Endothelial cell of umbilical vein (primary cell): ENCODE results near the gene GORASP1. TPM values are rescaled to one million over a fixed set of nuclear protein-coding genes. Genes with fewer than 3 reads are reported as not detected.

Experiments used
- BruUV-seq: library from RNA; stranded (reverse); fragments of 400-500 nt; replicated peaks from 2 replicates; lab custom pipeline; 2021; lab: Mats Ljungman, UMichigan
- CTCF ChIA-PET: fragments of 300-600, 350-600 bp; sonication (Branson Sonifier 250); formaldehyde crosslinking; loops from one replicate; lab custom pipeline; 2021; ENCODE audit warnings: antibody characterized with exemption, inconsistent platforms; lab: Charles Lee
- POLR2A ChIA-PET: fragments of 300-600, 350-600 bp; sonication (Branson Sonifier 250); formaldehyde crosslinking; loops from one replicate; lab custom pipeline; 2021; ENCODE audit warnings: antibody characterized with exemption, inconsistent platforms; lab: Charles Lee
- DNase-seq: peaks from one replicate; pipeline ENCODE4 v3.0.0-alpha.2; 2011; ENCODE audit warnings: low read depth, low spot score
- FAIRE-seq: peaks from 2 replicates; lab custom pipeline; 2011; peaks lifted over from hg19 to GRCh38; lab: Jason Lieb, UNC
- H2AFZ ChIP-seq: 2 replicates; pipeline ENCODE4 v1.6.0; 2012; ENCODE audit warnings: low read depth, low read length, control low read depth, inconsistent platforms
- H3K27ac ChIP-seq: 2 replicates; pipeline ENCODE4 v1.5.1; 2011; ENCODE audit warnings: low read depth, mild to moderate bottlenecking, control low read depth, low read length, moderate library complexity; ENCODE audit not compliant: insufficient read depth
- H3K27me3 ChIP-seq, 2 experiments: 2 replicates each; pipeline versions ENCODE4 v1.6.0 to v1.6.1; 2011; ENCODE audit warnings: low read length in 2 of 2, mixed read lengths in 1 of 2; ENCODE audit not compliant: control insufficient read depth in 2 of 2, insufficient read depth in 2 of 2
- H3K36me3 ChIP-seq, 2 experiments: 2 replicates in 1 of 2; 3 replicates in 1 of 2; pipeline ENCODE4 v1.5.1; 2011; ENCODE audit warnings: low read length in 2 of 2, mild to moderate bottlenecking in 1 of 2, moderate library complexity in 1 of 2; ENCODE audit not compliant: control insufficient read depth in 2 of 2, insufficient read depth in 2 of 2; ENCODE audit errors: extremely low read depth in 1 of 2
- H3K4me1 ChIP-seq: 3 replicates; pipeline ENCODE4 v1.5.1; 2011; ENCODE audit warnings: mild to moderate bottlenecking, low read length; ENCODE audit not compliant: control insufficient read depth, insufficient read depth; ENCODE audit errors: extremely low read depth
- H3K4me2 ChIP-seq: 2 replicates; pipeline ENCODE4 v1.6.1; 2011; ENCODE audit warnings: low read length, control low read depth, mixed read lengths; ENCODE audit not compliant: insufficient read depth
- H3K4me3 ChIP-seq, 3 experiments: fragments of 200-600 bp in 1 of 3; sonication (generic), shearing (Covaris generic) in 1 of 3; replicated peaks in 1 of 3; 2 replicates each; pipeline ENCODE4 v1.5.1; 2011 to 2016; ENCODE audit warnings: control low read depth in 3 of 3, low read length in 3 of 3, mild to moderate bottlenecking in 2 of 3, inconsistent platforms in 1 of 3, low read depth in 1 of 3, moderate library complexity in 1 of 3; ENCODE audit not compliant: insufficient read depth in 1 of 3
- H3K79me2 ChIP-seq: 2 replicates; pipeline ENCODE4 v1.6.0; 2012; ENCODE audit warnings: low read length, inconsistent platforms; ENCODE audit not compliant: control insufficient read depth, insufficient read depth
- H3K9ac ChIP-seq: replicated peaks from 2 replicates; pipeline ENCODE3; 2011; ENCODE audit warnings: low read length, control low read depth; ENCODE audit not compliant: insufficient read depth; ENCODE audit errors: extremely low read depth
- H3K9me1 ChIP-seq: replicated peaks from 3 replicates; pipeline ENCODE4 v1.6.0; 2011; ENCODE audit warnings: mild to moderate bottlenecking, low read length; ENCODE audit not compliant: control insufficient read depth, insufficient read depth; ENCODE audit errors: extremely low read depth
- H3K9me3 ChIP-seq: replicated peaks from 2 replicates; pipeline ENCODE4 v1.5.1; 2012; ENCODE audit warnings: low read length, inconsistent platforms; ENCODE audit not compliant: control insufficient read depth, insufficient read depth
- H4K20me1 ChIP-seq: replicated peaks from 2 replicates; pipeline ENCODE3; 2011; ENCODE audit warnings: mild to moderate bottlenecking, low read length; ENCODE audit not compliant: control insufficient read depth, insufficient read depth; ENCODE audit errors: extremely low read depth
- FOS ChIP-seq: IDR thresholded peaks from 2 replicates; pipeline ENCODE4 v1.6.1; 2011; ENCODE audit warnings: mild to moderate bottlenecking, low read length, moderate library complexity, borderline replicate concordance; ENCODE audit not compliant: insufficient read depth
- GATA2 ChIP-seq: IDR thresholded peaks from 2 replicates; pipeline ENCODE4 v1.7.0; 2011; ENCODE audit warnings: low read depth, mild to moderate bottlenecking, moderate library complexity, mixed read lengths, low read length; ENCODE audit not compliant: insufficient read length, insufficient read depth
- MYC ChIP-seq: IDR thresholded peaks from one replicate; pipeline ENCODE4 v1.6.1; 2011; ENCODE audit warnings: mild to moderate bottlenecking, low read depth, low read length
- dilution Hi-C: fragments of 300-500 bp; cut with MboI; formaldehyde crosslinking; loops from one replicate; pipeline ENCODE4 v1.15.0; 2019; ENCODE audit warnings: low sequenced_read_pairs; ENCODE audit not compliant: extremely low pct_ligation_motif_present
- intact Hi-C: fragments of 100-400 bp; cut with micrococcal nuclease; formaldehyde crosslinking; loops from one replicate; pipeline ENCODE4 v1.10.0; 2022
- polyA plus RNA-seq, 4 experiments: library from polyadenylated mRNA; depleted of rRNA in 3 of 4; stranded (reverse) in 3 of 4; unstranded in 1 of 4; fragments of >200 nt; gene quantifications; 2 replicates each; pipeline versions ENCODE4 v1.2.1 to v1.2.3, GENCODE V29; 2011 to 2012; ENCODE audit warnings: missing spikeins in 1 of 4
- total RNA-seq: library from RNA; stranded (reverse); gene quantifications from 2 replicates; pipeline ENCODE4 v1.2.3, GENCODE V29; 2021
- TF ChIP-seq, protein P1 (sequence below), 2 donors: IDR thresholded peaks; 1 replicate in 1 of 2; 2 replicates in 1 of 2; pipeline ENCODE4 v1.5.1; 2011; ENCODE audit warnings: low read length in 2 of 2, mild to moderate bottlenecking in 2 of 2, moderate library complexity in 2 of 2, control low read depth in 1 of 2, inconsistent platforms in 1 of 2, low read depth in 1 of 2; ENCODE audit not compliant: insufficient read depth in 1 of 2; ENCODE audit errors: extremely low read depth in 1 of 2

The GORASP1 gene
- total and polyA plus RNA-seq, 2 donors (not counting 3 experiments of a cell fraction or from before 2014, with no cell fraction given), result 62.5 to 68.0 TPM

DNA sequence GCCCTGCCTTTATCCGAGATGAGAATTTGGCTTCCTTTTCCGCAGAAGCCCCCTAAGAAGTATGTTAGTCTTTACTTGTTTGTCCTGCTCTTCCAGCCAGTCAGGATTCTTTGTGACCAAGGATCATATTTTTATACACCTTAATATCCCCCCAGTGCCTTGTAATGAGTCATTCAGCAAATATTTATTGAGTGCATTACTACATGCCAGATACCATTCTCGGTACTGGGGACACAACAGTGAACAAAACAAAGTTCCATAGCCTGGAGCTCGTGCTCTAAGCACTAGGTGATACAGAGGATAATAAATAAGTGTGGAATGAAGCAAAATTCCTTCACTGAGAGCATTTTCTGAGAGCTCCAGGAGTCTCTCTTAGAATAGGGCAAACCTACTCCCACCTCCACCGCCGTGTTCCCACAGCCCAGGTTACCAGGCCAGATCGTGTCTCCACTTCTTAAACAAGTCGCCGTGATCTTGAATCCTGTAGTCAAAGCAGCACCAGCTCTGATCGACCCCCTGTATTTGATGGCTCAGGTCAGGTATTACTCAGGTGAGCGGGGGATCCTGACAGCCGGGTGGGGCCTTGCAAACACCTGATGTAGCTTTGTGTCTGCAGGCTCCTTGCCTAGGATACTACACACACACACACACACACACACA lies 18.5 kb upstream of the GORASP1 start:
- peaks cover 10% of the 10 kb centered on the region for H3K4me1 ChIP-seq
- H3K79me2 ChIP-seq, result no peaks in the 10 kb centered on the region
- dilution Hi-C loops (no loop called here), intact Hi-C loops (loop anchor here (1.0 to 5.0 kb wide), 6 partner anchors 19 to 256 kb away; partner anchors contain the start of genes GORASP1, SLC25A38 and TTC21A)
- no peaks in the 10 kb centered on the region for H3K27me3 ChIP-seq
- H4K20me1 ChIP-seq, result no peaks in the 10 kb centered on the region
- H3K36me3 ChIP-seq, result no peaks in the 10 kb centered on the region
- H3K9me3 ChIP-seq, result no peaks in the 10 kb centered on the region
- no peak overlapping the region for H3K9ac ChIP-seq
- no peak overlapping the region for H3K4me3 ChIP-seq
- ChIA-PET POLR2A (no interaction called here), CTCF (interaction anchor here (0.6 to 11.3 kb wide), 34 partner anchors 8 to 281 kb away, joined by 3 to 449 read pairs (median 4); partner anchors contain the start of genes CX3CR1, GORASP1, TTC21A and XIRP1)
- FAIRE-seq, result peak; percentile 18
- TF ChIP-seq FOS, result peak; percentile 54
- no peak for TF ChIP-seq MYC
- BruUV-seq, result no TSS peak
- no peak overlapping the region for H3K4me2 ChIP-seq
- no peaks in the 10 kb centered on the region for H3K9me1 ChIP-seq
- no peak overlapping the region for H3K27ac ChIP-seq
- DNase-seq, result peak; percentile 24
- no peak overlapping the region for H2AFZ ChIP-seq

DNA sequence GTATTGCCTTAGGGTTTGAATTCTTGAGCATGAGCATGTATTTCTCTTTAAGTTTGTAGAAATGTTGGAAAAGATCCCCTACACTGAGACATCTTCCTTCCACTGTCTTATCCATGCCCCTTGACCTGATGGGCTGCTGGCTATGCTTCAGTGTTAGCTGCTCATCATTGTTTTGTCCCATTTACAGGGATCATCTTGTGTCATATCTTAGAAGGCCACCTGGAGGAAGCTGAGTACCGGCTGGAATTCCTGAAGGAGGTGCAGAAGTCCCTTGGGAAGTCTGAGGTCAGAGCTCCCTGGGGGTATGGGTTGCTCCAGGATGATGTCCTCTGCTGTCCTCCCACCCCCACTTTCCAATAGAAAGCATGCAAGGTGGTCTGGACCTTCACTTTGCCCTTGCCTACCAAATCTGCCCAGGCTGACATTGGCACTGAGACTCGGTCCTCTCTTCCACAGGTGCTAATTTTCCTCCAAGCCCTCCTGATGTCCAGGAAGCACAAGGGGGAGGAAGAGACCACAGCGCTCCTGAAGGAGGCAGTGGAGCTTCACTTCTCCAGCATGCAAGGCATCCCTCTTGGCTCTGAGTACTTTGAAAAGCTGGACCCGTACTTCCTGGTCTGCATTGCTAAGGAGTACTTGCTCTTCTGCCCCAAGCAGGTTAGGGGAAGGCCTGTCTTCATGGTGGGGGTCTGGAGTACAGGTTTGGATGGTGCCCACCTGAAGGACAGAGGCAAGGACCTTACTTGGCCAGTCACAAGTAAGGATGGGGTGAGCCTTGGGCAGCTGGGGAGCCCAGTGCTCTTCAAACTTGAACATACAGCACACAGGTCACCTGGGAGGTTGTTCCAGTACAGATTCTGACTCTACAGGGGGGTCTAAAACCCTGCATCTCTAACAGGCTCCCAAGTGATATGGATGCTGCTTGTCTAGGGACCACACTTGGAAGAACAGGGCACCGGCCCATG lies 17.7 kb upstream of the GORASP1 start:
- Histone ChIP-seq H3K36me3 (no peaks in the 10 kb centered on the region), H4K20me1 (no peaks in the 10 kb centered on the region), H3K9ac (no peak overlapping the region), H3K79me2 (no peaks in the 10 kb centered on the region), H3K27ac (no peak overlapping the region), H3K4me3 (no peak overlapping the region), H3K27me3 (no peaks in the 10 kb centered on the region), H3K9me3 (no peaks in the 10 kb centered on the region), H2AFZ (no peak overlapping the region), H3K9me1 (no peaks in the 10 kb centered on the region), H3K4me2 (no peak overlapping the region), H3K4me1 (peaks cover 10% of the 10 kb centered on the region)
- dilution Hi-C loops, result no loop called here
- intact Hi-C loops, result loop anchor here (1.0 to 5.0 kb wide), 2 partner anchors 18 to 257 kb away; partner anchors contain the start of genes GORASP1, SLC25A38 and TTC21A
- peak; percentile 76 for FAIRE-seq
- ChIA-PET CTCF (interaction anchor here (0.6 to 11.3 kb wide), 29 partner anchors 8 to 282 kb away, joined by 3 to 449 read pairs (median 4); partner anchors contain the start of genes CX3CR1, GORASP1, TTC21A and XIRP1), POLR2A (no interaction called here)
- DNase-seq, result peak; percentile 36
- no TSS peak for BruUV-seq
- TF ChIP-seq GATA2, result no peak
- TF ChIP-seq, protein P1, sequence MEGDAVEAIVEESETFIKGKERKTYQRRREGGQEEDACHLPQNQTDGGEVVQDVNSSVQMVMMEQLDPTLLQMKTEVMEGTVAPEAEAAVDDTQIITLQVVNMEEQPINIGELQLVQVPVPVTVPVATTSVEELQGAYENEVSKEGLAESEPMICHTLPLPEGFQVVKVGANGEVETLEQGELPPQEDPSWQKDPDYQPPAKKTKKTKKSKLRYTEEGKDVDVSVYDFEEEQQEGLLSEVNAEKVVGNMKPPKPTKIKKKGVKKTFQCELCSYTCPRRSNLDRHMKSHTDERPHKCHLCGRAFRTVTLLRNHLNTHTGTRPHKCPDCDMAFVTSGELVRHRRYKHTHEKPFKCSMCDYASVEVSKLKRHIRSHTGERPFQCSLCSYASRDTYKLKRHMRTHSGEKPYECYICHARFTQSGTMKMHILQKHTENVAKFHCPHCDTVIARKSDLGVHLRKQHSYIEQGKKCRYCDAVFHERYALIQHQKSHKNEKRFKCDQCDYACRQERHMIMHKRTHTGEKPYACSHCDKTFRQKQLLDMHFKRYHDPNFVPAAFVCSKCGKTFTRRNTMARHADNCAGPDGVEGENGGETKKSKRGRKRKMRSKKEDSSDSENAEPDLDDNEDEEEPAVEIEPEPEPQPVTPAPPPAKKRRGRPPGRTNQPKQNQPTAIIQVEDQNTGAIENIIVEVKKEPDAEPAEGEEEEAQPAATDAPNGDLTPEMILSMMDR (IDR thresholded peaks at IDR 0.05; ENCODE audit: extremely low read depth in 1 of 2, insufficient read depth in 1 of 2, low read depth in 1 of 2, low read length in 2 of 2), result peak; percentile 33 to 42
